Measurements from ENCODE around the gene SEPTIN8.

Gene SEPTIN8

GRCh38 chr5:132779961-132780360, 2.9 kb upstream of the SEPTIN8 start:
- DNase-seq, result no peak

DNA sequence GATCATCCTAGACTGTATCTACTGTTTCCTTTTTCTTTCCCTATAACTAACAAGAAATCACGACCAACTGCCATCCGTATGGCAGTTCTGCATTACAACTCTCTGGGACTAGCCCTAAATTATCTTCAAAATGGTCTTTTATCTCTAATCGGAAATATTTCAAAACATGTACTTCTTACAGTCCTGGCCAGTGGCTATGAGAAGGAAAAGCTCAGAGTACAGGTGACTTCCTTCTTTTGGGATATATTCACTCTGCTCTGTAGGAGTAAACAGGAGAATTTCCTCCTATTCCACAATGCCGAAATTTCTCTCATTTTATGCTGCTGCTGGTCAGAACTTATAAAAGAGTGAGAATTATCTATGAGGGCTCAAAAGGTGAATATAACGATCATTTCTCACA, 1.8 kb upstream of the SEPTIN8 start:
- DNase-seq, result no peak

DNA sequence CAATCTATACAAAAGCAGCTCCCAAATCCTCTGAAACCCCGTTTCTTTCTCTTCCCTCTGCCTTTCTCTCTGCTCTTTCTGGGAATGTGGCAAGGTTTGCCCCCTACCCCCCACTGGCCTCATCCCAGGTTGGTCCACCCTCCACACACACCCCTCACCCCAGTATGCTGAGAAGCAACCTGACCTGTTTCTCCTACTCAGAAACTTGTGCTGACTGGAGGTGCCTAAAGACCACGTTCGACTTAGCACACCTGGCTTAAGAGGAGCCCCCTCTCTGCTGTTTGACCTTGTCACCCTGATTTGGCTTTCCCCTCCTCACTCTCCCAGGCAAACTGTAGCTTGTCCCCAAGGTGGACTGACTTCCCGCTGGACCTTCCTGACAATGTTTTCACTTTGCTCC, 1.1 kb upstream of the SEPTIN8 start:
- DNase-seq, result no peak

GRCh38 chr5:132776938-132777208, 166 bp downstream of the SEPTIN8 start:
- no peak for DNase-seq

GRCh38 chr5:132776131-132776937, 705 bp downstream of the SEPTIN8 start:
- DNase-seq, result no peak

- DNase-seq, result no peak
Measured at GRCh38 chr5:132775476-132775961, 1.5 kb downstream of the SEPTIN8 start.

DNA sequence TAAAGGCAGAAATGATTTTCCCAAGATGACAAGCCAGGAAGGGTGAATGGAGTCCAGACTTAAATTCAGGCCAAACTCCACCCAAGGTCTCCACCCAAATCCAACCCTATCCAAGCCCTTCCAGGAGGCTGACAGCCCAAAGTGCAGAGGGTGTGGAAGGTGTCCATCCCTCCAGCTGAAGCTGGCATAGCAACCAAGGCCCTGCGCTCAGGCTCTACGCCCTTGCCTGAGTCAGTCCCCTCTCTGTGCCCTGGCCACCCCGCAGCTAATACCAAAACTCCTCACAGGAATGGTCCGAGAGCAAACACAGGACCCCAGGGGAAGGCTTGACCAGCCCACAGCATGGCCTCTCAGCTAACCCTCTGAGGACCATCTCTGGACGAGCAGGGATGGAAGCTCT, 2.1 kb downstream of the SEPTIN8 start:
- DNase-seq, result no peak

- DNase-seq, result no peak
Measured at GRCh38 chr5:132774406-132774805, 2.6 kb downstream of the SEPTIN8 start.

DNA sequence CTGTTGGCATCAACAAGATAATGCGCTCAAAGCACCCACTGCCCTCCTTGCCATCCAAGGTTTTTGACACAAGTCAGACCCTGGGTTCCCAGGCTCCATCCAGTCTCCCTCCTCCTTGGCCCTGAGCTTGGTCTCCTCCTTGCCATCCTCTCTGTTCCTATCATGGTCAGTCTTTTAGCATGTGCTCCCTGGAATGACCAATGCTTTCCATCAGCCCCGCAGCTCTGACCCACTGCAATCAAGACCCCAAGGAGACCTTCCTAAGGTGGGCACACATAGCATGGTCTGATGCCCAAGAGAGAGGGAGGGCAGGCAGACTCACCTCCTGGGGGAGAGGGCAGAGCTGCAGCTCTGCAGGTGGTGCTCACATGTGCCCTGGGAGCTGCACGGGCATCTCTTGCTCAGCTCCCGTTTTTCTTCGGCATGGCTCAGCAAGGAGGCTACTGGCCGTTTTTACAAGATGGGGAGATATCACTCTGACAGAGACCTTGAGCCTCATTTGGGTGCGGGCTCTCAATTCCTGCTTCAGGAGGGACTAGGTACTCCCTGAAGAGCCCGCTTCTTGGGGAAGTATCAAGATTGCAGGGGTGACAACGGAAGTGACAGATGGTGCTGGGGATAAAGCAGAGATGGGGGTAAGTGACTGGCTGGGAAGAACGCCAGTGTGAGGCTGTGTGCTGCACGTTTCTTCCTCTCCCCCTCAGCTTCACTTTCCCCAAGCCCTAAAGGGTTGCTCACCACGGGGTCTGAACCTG, 3.3 kb downstream of the SEPTIN8 start:
- no peak for DNase-seq

DNA sequence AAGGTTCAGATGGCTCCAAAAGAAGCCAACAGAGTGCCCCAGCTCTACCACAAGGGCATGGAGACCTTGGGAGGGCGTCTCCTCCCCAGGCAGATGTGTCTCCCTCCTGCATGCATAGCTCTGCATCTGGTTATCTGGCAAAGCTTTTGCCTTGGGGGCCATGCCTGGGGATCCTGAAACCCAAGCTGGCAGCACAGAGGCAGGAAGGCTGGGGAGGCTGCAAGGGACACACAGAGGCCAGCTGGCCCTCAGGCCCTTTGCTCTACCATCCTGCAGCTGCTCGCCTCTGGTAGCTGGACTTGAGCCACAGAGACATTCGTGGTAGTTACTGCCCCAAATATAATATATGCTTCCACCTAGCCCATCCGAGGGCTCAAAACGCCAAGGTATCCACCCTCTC, 3.9 kb downstream of the SEPTIN8 start:
- no peak for DNase-seq

DNA sequence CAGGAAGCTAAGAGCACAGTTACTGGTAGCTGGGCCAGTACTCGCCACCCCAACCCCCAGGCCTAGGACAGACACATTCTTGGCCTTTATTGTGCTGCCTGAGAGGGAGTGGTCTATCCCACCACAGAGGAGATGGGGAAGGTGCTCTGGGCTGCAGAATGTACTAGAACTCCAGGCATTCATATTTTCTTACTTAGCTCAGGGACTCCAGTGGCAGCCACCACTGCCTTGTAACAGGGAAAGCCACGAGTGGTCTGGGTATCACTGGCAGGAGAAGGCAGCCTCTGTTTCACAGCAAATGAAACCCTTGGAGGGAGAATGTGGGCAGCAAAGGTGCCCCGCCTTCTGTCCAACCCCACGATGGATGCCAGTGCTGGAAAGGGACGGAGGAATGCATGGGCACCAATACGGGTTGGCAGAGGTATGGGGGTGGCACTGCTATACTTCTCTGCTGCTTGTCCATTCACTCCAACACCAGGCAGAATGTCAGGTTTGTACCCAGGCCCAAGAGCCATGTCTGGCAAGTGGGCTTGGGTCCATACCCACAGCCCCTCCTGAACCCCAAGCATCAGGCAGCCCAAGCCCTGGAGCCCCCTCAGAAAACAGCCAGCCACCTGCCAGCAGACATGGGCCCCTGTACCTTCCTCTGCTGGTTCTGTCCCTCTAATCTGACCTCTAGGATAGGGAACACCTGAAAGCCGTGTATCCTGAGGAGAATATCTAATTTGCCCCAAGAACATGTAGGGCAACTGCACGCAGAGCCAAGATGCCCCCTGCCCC, 4.6 kb downstream of the SEPTIN8 start:
- no peak for DNase-seq

DNA sequence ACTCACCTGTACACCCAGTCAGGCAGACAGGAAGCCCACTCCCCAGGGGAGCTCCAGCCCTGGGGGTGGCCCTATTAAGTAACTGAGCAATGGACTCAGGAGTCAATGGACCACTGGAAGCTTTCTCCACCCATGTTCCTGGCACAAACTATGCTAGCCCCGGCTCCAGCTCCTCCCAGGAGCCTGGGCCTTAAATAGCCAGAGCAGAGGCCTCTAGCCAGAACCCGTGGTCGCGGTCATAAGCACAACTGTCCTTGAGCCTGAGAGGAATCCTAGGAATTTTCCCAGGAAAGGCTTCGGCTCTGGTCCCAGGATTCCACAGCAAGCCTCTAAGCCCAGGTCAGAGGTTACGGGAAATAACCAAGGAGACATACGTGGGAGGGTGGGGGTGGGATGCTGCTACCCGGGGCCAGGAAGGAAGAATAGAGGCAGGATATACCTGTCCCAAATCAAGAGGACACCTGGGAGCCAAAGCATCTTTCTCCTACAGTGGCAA, 5.5 kb downstream of the SEPTIN8 start:
- DNase-seq, result no peak

DNA sequence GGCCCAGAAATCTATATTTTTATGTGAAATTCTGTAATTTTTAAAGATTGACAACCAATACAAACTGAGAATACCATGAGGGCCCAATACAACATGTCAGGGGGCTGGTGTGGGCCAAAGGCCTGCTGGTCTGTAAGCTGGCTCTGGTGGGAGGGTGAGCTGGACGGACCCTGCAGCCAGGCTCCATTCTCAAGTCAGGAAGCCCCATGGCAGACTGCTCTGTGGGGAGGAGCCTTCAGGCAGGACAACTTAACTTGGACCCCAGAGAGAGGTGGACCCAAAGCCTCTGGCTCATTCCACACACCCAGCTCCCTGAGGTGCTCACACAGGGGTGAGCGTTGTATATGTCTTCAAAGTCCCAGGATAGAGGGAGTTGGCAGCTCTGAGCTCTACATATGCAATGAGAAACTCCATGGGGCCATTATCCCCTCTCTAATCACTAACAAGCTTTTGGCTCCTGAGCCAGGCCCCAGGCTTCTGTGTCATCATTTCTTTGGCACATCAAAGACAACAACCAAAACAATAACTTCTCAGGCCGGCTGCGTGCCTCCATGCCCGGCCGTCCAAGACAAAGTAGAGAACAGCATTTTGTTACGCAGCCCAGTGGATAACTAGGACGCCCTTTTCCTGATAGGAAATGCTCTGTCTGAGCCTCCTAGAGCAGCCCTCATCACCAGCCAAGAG, 6.4 kb downstream of the SEPTIN8 start:
- no peak for DNase-seq

DNA sequence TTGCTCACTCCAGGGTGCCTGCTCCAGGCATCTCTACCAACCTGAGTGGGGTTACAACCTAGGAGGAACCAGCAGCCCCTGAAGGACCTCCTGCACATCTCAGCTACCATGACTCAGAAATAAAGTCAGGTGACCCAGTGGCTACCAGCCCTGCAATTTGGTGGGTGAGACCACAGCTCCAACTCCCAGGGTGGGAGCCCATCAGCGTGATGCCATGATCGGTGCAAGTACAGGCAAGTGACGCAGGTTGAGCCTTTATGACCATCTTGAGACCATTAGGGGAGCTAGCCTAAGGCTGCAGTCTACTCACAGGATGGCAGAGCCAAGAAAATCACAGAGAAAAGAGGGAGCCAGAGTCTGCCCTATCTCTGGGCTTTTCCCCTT, 8.6 kb downstream of the SEPTIN8 start:
- no peak for DNase-seq

DNA sequence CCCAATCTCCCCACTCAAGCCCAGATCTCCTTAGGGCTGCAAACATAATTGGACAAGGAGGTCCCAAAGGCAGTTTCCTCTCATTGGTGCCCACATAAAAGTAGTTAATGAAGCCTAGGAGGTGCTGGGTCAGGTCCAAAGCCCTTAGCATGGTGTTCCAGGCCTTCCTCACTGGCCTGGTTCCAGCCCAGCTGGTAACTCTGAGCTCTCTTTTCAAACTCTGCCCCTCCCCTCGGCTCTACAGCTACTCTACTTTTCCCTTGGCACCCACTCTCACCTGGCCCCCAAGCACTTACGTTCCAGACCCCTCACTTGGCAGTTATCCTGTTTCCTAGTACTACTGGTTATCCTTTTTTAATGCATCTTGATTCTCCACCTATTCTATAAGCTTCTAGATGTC, 9.9 kb downstream of the SEPTIN8 start:
- no peak for DNase-seq

DNA sequence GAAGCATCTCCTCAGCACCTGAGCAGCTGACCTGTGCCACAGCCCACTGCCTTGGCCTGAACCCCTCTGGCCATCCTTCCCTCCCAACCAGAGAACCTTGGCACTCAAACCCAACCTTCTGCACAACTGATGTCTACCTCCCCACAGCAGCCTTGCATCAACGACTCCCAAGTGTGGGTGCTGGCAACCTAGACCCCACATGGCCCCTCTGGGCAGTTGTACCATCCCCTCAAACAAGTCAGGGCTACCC, 10.3 kb downstream of the SEPTIN8 start:
- DNase-seq, result no peak

DNA sequence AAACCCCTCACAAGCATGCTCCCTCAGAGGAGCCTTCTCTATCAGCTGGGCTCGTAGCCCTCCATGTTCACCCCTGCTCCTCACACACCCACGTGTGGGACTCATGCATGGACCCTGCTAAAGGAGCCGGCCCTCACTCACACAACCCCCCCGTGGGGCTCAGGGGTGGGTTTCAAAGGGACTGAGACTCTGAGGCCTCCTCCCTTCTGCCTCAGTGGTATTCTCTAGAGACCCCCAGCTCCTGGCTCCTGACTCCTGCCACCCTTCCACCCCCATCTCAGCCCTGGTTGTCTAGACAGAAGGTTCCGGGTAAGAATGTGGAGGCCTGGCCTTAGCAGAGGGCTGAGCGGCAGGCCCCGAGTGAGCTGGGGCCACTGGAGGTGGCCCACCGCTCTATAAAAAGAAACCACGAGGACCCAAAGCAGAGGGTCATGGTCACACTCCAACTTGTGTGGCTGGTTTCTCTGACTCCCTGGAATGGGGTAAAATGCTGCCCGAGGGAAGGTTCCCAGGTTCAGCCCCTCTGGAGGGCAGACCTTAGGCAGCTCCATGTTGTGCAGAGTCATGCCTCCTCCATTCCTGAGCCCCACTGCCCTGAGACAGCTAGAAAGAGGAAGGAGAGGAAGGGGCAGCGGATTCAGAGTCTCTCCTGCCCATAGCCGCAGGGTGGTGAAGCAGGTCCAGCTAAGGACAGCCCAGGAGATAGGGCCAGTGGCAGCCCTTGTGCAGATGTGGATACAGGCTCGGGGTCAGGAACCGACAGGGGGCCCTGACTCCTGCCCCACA, 10.8 kb downstream of the SEPTIN8 start:
- DNase-seq, result no peak

DNA sequence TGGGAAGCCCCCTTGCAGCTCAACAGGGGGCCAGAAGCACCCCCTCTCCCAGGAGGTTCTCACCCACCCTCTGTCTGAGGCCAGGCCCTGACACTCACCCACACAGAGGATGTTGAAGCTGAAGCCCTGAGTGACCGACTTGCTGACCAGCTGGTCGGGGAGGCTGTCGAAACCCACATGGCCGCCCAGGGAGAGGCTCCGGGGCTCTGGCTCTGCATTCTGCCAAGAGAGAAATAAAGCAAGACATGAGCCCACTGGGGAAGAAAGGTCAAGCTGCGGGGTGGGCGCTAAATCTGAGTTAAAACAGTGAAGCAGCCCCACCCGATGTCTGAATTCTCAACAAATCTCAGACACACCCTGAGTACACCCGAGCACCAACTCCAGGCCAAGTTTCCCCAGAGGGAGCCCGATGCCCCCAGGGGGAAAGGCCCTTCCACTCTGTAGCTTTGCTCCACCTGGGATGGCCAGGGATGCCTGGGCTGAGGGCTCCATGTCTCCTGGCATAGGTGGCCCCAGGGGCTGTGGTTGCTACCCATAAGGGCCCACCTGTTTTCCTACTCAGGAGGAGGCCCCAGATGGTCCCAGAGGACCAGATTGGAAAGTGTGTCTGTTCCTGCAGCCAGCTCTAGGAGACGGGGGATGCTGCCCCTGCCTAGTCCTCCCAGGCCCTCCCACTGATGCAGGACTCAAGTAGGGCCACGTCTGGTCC, 11.6 kb downstream of the SEPTIN8 start:
- no peak for DNase-seq

DNA sequence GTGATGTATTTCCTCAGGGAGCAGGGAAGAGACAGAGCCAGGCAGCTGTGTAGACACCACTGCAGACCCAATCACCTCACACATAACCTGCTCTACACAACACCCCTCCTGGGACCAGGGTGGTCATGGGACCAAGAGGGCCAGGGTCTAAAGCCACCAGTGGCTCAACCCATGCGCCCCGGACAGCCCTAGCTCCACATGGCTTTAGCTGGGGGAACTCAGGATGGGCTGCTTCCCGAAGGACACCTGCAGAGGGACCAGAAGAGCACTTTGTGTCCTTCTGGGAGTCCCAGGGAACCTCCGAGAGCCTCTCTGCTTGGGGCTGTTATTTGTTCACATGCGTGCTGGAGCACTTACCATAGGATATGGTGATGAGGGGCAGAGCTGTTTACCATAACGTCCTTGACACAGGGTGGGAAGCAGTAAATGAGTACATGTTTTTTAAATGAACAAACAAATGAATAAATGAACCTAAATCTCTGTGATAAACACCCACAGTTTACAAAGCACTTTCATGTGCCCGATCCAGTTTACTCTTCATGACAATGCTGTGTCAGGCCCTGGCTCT, 12.3 kb downstream of the SEPTIN8 start:
- DNase-seq, result no peak

DNA sequence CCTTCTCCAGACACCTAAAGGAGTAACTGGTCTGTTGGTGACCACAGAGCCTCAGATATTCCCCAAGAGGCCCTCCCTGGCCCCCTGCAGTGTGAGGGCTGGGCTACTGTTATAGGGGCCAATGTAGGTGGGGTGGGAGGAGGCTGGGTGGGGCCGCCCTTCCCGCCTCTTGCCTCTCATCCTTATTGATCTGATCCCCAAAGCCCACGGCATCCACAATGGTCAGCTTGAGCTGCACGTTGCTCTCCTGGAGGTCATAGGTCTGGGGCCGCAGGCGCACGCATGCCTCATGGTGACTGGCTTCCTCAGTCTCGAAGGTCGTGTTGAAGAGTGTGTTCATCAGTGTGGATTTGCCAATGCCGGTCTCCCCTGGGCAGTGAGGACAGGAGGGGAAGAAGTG, 13.0 kb downstream of the SEPTIN8 start:
- no peak for DNase-seq

Measured in activated naive CD4-positive, alpha-beta T cell treated with anti-CD3 and anti-CD28 coated beads, Interleukin-2, amount 50 U/mL, for 16 hours (primary cell).